Measurements from ENCODE around the gene BMP6.

BMP6 gene

GRCh38 chr6:7784706-7785105, 58.8 kb downstream of the BMP6 start:
- DNase-seq (ENCODE audit: low spot score), result no peak
- H3K27ac ChIP-seq, result no peak overlapping the region
- no peak for TF ChIP-seq CTCF (IDR thresholded peaks at IDR 0.05)
- no peak overlapping the region for H3K4me3 ChIP-seq

- Histone ChIP-seq H3K27ac (peak overlapping the region in 1 of 2 donors; percentile 60), H3K4me3 (no peak overlapping the region)
- no peak for TF ChIP-seq CTCF (IDR thresholded peaks at IDR 0.05)
- DNase-seq (ENCODE audit: low spot score), result no peak
Measured at GRCh38 chr6:7785243-7786035, 59.5 kb downstream of the BMP6 start.

- peak overlapping the region in 1 of 2 donors; percentile 60 for H3K27ac ChIP-seq
- TF ChIP-seq CTCF (IDR thresholded peaks at IDR 0.05), result no peak
- no peak for DNase-seq (ENCODE audit: low spot score)
Measured at GRCh38 chr6:7786214-7786661, 60.3 kb downstream of the BMP6 start.

GRCh38 chr6:7787137-7787608, 61.3 kb downstream of the BMP6 start:
- peak overlapping the region in 1 of 2 donors; percentile 52 for H3K27ac ChIP-seq
- H3K4me3 ChIP-seq, result peak overlapping the region; percentile 33
- DNase-seq (ENCODE audit: low spot score), result no peak
- TF ChIP-seq CTCF (IDR thresholded peaks at IDR 0.05), result no peak

More at GRCh38 chr6:7786214-7786661, 60.3 kb downstream of the BMP6 start:
- H3K4me3 ChIP-seq, result no peak overlapping the region

- Histone ChIP-seq H3K4me3 (peak overlapping the region; percentile 33), H3K27ac (no peak overlapping the region)
- no peak for DNase-seq (ENCODE audit: low spot score)
- TF ChIP-seq CTCF (IDR thresholded peaks at IDR 0.05), result no peak
Measured at GRCh38 chr6:7787731-7788130, 61.8 kb downstream of the BMP6 start.

GRCh38 chr6:7794509-7794908, 68.6 kb downstream of the BMP6 start:
- no peak for TF ChIP-seq CTCF (IDR thresholded peaks at IDR 0.05)
- DNase-seq (ENCODE audit: low spot score), result no peak

GRCh38 chr6:7797386-7797785, 71.5 kb downstream of the BMP6 start:
- DNase-seq (ENCODE audit: low spot score), result no peak
- Histone ChIP-seq H3K4me3 (no peak overlapping the region), H3K27ac (no peak overlapping the region)
- TF ChIP-seq CTCF (IDR thresholded peaks at IDR 0.05), result no peak

More at GRCh38 chr6:7794509-7794908, 68.6 kb downstream of the BMP6 start:
- H3K27ac ChIP-seq, result no peak overlapping the region
- H3K4me3 ChIP-seq, result no peak overlapping the region
